Subcutaneous abdominal adipose tissue (tissue), 5 donors: ENCODE data around the gene SLC35B1.

Experiments
- H3K27ac ChIP-seq: one replicate; pipeline ENCODE4 v1.7.0; 2013; ENCODE audit warnings: low read depth, mild to moderate bottlenecking, inconsistent platforms, low read length, moderate library complexity
- H3K27me3 ChIP-seq, 5 donors: one replicate each; pipeline ENCODE4 v1.7.0; 2013; ENCODE audit warnings: low read length in 5 of 5, inconsistent platforms in 1 of 5; ENCODE audit not compliant: control insufficient read depth in 5 of 5, insufficient read depth in 4 of 5
- H3K36me3 ChIP-seq, 5 donors: one replicate each; pipeline ENCODE4 v1.7.0; 2013; ENCODE audit warnings: low read length in 5 of 5; ENCODE audit not compliant: control insufficient read depth in 5 of 5, insufficient read depth in 5 of 5
- H3K4me1 ChIP-seq, 5 donors: one replicate each; pipeline ENCODE4 v1.7.0; 2013; ENCODE audit warnings: low read length in 5 of 5, mild to moderate bottlenecking in 3 of 5, moderate library complexity in 1 of 5; ENCODE audit not compliant: control insufficient read depth in 5 of 5, insufficient read depth in 5 of 5
- H3K4me3 ChIP-seq, 5 donors: one replicate each; pipeline ENCODE4 v1.7.0; 2013; ENCODE audit warnings: low read length in 5 of 5, low read depth in 1 of 5
- H3K9ac ChIP-seq, 5 donors: one replicate each; pipeline ENCODE4 v1.7.0; 2013; ENCODE audit warnings: low read length in 5 of 5, mild to moderate bottlenecking in 4 of 5, moderate library complexity in 3 of 5
- H3K9me3 ChIP-seq, 5 donors: one replicate each; pipeline ENCODE4 v1.7.0; 2013; ENCODE audit warnings: low read length in 5 of 5; ENCODE audit not compliant: control insufficient read depth in 5 of 5
- donor health status: healthy.
- donor health status: healthy.
- donor health status: healthy.
- donor health status: healthy.
- donor health status: healthy.

SLC35B1 gene

GRCh38 chr17:49707608-49708514 is at the start of gene SLC35B1:
TSS of gene SLC35B1 (minus strand) at chr17:49707964. CDS start at chr17:49707833, 131 bp downstream.
- Histone ChIP-seq H3K4me1 (peaks cover 6 to 29% (median 26%) of the 10 kb centered on the region in 5 donors), H3K9me3 (no peaks in the 10 kb centered on the region), H3K9ac (peak within 1 kb of the TSS; percentile 89 to 96 (median 91)), H3K36me3 (peaks cover 11 to 41% (median 35%) of the 10 kb centered on the region in 5 donors), H3K4me3 (peak within 1 kb of the TSS; percentile 86 to 92 (median 90)), H3K27ac (peak within 1 kb of the TSS; percentile 92), H3K27me3 (no peaks in the 10 kb centered on the region)

- Histone ChIP-seq H3K4me1 (peaks cover 0 to 24% (median 15%) of the 10 kb centered on the region in 5 donors), H3K9ac (peak overlapping the region in 3 of 5 donors; percentile 20 to 68 (median 56)), H3K27ac (no peak overlapping the region)
These were observed 49.5 kb upstream of the SLC35B1 start for GRCh38 chr17:49757151-49757777.

GRCh38 chr17:49756323-49757150 is 48.8 kb upstream of the SLC35B1 start:
- Histone ChIP-seq H3K9ac (peak overlapping the region in 3 of 5 donors; percentile 20 to 68 (median 56)), H3K4me3 (no peak overlapping the region), H3K4me1 (peaks cover 0 to 22% (median 15%) of the 10 kb centered on the region in 5 donors), H3K36me3 (peaks cover 0 to 3% (median 0%) of the 10 kb centered on the region in 5 donors), H3K9me3 (no peaks in the 10 kb centered on the region), H3K27ac (no peak overlapping the region), H3K27me3 (no peaks in the 10 kb centered on the region)

More at GRCh38 chr17:49757151-49757777, 49.5 kb upstream of the SLC35B1 start:
- Histone ChIP-seq H3K9me3 (no peaks in the 10 kb centered on the region), H3K4me3 (no peak overlapping the region), H3K36me3 (peaks cover 0 to 3% (median 0%) of the 10 kb centered on the region in 5 donors), H3K27me3 (no peaks in the 10 kb centered on the region)

- peaks cover 0 to 22% (median 15%) of the 10 kb centered on the region in 5 donors for H3K4me1 ChIP-seq
- H3K9me3 ChIP-seq, result no peaks in the 10 kb centered on the region
- no peak overlapping the region for H3K27ac ChIP-seq
- peaks cover 0 to 3% (median 0%) of the 10 kb centered on the region in 5 donors for H3K36me3 ChIP-seq
- H3K4me3 ChIP-seq, result no peak overlapping the region
- H3K9ac ChIP-seq, result no peak overlapping the region
- H3K27me3 ChIP-seq, result no peaks in the 10 kb centered on the region
These were observed 48.0 kb upstream of the SLC35B1 start for GRCh38 chr17:49755663-49756283.

GRCh38 chr17:49753959-49754391 is 46.2 kb upstream of the SLC35B1 start:
- H3K27ac ChIP-seq, result no peak overlapping the region
- H3K4me3 ChIP-seq, result no peak overlapping the region
- no peaks in the 10 kb centered on the region for H3K27me3 ChIP-seq
- peaks cover 0 to 22% (median 15%) of the 10 kb centered on the region in 5 donors for H3K4me1 ChIP-seq
- H3K36me3 ChIP-seq, result peaks cover 0 to 6% (median 0%) of the 10 kb centered on the region in 5 donors
- H3K9me3 ChIP-seq, result no peaks in the 10 kb centered on the region
- no peak overlapping the region for H3K9ac ChIP-seq

- H3K36me3 ChIP-seq, result peaks cover 0 to 3% (median 0%) of the 10 kb centered on the region in 5 donors
- H3K9ac ChIP-seq, result no peak overlapping the region
- H3K4me3 ChIP-seq, result no peak overlapping the region
- no peak overlapping the region for H3K27ac ChIP-seq
- peaks cover 0 to 22% (median 18%) of the 10 kb centered on the region in 5 donors for H3K4me1 ChIP-seq
- H3K9me3 ChIP-seq, result no peaks in the 10 kb centered on the region
- H3K27me3 ChIP-seq, result no peaks in the 10 kb centered on the region
These were observed 44.7 kb upstream of the SLC35B1 start for GRCh38 chr17:49752508-49752907.

GRCh38 chr17:49749730-49750129 is 42.0 kb upstream of the SLC35B1 start:
- no peak overlapping the region for H3K4me3 ChIP-seq
- H3K9me3 ChIP-seq, result no peaks in the 10 kb centered on the region
- no peaks in the 10 kb centered on the region for H3K27me3 ChIP-seq
- no peak overlapping the region for H3K27ac ChIP-seq
- H3K4me1 ChIP-seq, result peaks cover 0 to 18% (median 8%) of the 10 kb centered on the region in 5 donors
- peaks cover 0 to 7% (median 0%) of the 10 kb centered on the region in 5 donors for H3K36me3 ChIP-seq
- H3K9ac ChIP-seq, result no peak overlapping the region

GRCh38 chr17:49748791-49749190 is 41.0 kb upstream of the SLC35B1 start:
- Histone ChIP-seq H3K27ac (no peak overlapping the region), H3K27me3 (no peaks in the 10 kb centered on the region), H3K4me3 (no peak overlapping the region), H3K36me3 (peaks cover 0 to 7% (median 0%) of the 10 kb centered on the region in 5 donors), H3K9me3 (no peaks in the 10 kb centered on the region), H3K4me1 (peaks cover 0 to 15% (median 5%) of the 10 kb centered on the region in 5 donors), H3K9ac (no peak overlapping the region)

GRCh38 chr17:49748223-49748622 is 40.5 kb upstream of the SLC35B1 start:
- H3K9me3 ChIP-seq, result no peaks in the 10 kb centered on the region
- no peak overlapping the region for H3K4me3 ChIP-seq
- H3K27ac ChIP-seq, result no peak overlapping the region
- peaks cover 0 to 7% (median 0%) of the 10 kb centered on the region in 5 donors for H3K36me3 ChIP-seq
- no peak overlapping the region for H3K9ac ChIP-seq
- H3K27me3 ChIP-seq, result no peaks in the 10 kb centered on the region
- peaks cover 0 to 13% (median 5%) of the 10 kb centered on the region in 5 donors for H3K4me1 ChIP-seq
